Stromal cell of bone marrow (primary cell): ENCODE measurements around the gene VPS11.

Experiments used
- DNase-seq: peaks from one replicate; pipeline ENCODE4 v3.0.0-alpha.2; 2012; ENCODE audit warnings: low read depth

VPS11 gene

DNA sequence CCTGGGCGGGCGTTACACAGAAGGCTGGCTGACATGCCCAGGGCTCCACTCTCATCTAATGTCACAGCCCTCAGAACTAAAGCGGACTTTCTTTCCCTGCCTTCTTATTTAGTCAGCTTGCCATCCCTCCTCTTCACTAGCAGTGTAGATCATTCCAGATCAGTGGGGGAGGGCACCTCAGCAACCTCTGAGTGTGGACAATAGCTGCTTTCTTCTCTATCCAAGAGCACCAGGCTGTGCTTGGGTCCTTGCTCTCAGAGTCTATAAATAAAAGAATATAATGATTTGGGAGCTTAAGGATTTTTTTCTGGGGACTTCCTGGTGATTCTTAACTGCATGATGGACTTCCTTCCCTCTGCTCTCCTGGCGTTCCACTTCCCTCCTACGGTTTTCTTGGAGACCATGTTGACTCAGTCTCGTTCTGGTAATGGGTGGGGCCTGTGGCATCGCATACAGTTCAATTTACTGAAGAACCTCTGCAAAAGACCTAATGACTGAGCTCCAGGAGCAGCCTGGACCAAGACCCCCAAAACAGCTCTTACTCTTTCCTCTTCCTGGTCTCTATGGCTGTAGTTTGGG lies 14.2 kb downstream of the VPS11 start:
- DNase-seq, result no peak

GRCh38 chr11:119084663-119085436 lies 17.2 kb downstream of the VPS11 start, which contains the start of gene HMBS:
Gene HMBS (plus strand): TSS chr11:119084881. CDS start chr11:119085034, 153 bp downstream.
- peak; percentile 92 for DNase-seq

DNA sequence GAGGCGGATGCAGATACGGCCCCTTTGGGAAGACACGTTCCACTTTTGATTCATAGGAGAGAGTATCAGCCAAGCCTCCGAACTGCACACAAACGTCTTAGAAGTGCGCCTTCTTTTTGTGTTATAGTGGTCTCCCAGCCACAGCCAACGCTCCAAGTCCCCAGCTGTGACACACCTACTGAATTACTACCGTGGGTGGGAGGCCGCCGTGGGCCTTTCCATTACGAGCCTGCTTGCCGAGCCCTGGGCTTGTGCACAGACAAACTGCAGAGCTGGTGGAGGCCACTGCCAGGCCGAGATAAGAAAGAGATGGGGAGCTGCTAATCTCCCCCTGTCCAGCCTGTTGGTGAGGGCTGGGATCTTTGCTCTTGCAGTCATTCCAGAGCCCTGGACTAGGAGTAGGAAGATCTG lies 17.8 kb downstream of the VPS11 start:
- DNase-seq, result no peak

DNA sequence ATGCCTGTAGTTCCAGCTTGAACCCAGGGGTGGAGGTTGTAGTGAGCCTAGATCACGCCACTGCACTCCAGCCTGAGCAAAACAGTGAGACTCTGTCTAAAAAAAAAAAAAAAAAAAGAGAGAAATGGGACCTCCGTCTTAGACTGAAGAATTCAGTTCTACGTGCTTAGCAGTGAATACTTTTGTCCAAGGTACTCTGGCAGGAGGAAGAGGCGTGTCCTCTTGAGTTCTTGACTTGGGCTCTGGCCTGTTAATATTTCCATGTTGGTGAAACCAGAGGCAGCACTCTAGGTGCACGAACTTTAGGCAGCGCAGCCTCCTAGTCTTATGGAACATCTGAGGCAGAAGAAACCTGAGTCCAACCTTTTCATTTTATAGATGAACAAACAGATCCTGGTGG lies 19.5 kb downstream of the VPS11 start:
- DNase-seq, result no peak

DNA sequence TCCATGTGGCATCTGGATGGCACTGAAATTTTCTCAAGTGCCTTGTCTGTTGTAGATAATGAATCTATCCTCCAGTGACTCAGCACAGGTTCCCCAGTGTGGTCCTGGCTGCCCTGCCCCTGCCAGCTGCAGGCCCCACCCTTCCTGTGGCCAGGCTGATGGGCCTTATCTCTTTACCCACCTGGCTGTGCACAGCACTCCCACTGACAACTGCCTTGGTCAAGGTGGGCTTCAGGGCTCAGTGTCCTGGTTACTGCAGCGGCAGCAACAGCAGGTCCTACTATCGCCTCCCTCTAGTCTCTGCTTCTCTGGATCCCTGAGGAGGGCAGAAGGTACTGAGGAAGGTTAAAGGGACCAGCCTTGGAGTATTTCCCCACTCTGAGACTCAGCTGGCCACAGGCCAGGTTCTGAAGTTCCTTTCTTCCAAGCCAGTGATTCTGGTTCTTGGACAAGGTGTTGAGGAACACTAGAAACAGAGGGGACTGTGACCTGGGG lies 20.2 kb downstream of the VPS11 start:
- no peak for DNase-seq

- DNase-seq, result no peak
Measured at GRCh38 chr11:119088406-119088805, 20.8 kb downstream of the VPS11 start.

- DNase-seq, result no peak
Measured at GRCh38 chr11:119089319-119089718, 21.7 kb downstream of the VPS11 start.

DNA sequence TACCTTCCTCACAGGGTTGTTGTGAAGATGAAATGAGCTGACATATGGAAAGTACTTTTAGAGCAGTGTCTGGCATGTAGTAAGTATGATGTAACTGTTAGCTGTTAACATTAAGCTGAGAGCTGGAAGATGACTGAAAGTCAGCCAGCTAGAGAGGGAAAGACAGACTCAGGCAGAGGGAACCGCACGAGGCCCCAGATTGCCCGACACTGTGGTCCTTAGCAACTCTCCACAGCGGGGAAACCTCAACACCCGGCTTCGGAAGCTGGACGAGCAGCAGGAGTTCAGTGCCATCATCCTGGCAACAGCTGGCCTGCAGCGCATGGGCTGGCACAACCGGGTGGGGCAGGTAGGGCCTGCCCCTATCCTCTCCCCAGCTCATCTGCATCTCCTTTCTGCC lies 23.6 kb downstream of the VPS11 start:
- DNase-seq, result no peak

GRCh38 chr11:119091966-119092879 lies 24.6 kb downstream of the VPS11 start:
- no peak for DNase-seq

- no peak for DNase-seq
Measured at GRCh38 chr11:119092880-119093842, 25.5 kb downstream of the VPS11 start.

GRCh38 chr11:119093942-119094815 lies 26.6 kb downstream of the VPS11 start:
- peak; percentile 12 for DNase-seq

GRCh38 chr11:119094816-119095065 lies 27.1 kb downstream of the VPS11 start:
- DNase-seq, result peak; percentile 59

DNA sequence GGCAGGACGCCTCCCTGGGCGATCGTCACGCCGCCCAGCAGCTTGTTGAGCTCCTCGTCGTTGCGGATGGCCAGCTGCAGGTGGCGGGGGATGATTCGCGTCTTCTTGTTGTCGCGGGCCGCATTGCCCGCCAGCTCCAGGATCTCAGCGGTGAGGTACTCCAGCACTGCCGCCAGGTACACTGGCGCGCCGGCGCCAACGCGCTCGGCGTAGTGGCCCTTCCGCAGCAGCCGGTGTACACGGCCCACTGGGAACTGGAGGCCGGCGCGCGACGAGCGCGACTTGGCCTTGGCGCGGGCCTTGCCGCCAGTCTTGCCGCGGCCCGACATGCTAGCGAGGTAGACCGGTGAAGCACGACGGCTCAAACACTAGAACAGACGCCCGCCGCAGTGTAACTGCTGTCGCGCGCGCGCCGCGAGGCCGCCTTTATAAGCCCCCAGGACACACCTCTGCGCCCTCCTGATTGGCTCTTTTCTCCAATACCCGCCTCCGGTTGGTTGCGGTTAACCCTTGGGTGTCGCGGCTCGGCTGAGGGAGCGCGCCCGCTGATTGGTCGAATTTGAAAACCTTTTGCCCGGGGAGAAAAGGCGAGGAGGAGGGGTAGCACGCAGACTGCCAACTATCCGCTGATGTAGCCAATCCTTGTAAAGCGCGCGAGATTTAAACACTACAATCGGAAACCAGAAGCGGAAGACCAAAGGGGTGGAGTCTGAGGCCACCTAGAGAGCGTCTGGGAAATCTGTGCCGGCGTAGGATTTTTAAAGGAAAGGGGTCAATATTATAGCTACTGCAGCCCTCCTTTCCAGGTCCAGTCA lies 27.7 kb downstream of the VPS11 start:
- peak; percentile 99 for DNase-seq

DNA sequence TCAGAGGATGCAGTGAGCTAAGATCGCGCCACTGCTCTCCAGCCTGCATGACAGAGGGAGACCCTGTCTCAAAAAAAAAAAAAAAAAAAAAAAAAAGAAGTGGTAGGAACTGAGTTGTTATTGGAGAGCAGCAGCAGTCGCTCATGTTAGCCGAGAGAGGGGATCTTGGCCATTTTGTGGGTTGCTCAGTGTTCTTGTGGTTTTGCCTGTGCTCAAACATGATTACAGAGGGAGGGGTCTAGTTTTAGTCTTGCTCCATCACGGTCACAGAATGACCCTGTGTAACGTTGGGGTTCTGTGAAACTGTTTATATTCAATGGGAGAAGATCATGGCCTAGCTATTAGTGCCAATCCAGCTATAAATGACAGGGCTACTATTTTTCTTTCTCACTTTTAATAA lies 32.1 kb downstream of the VPS11 start:
- no peak for DNase-seq

DNA sequence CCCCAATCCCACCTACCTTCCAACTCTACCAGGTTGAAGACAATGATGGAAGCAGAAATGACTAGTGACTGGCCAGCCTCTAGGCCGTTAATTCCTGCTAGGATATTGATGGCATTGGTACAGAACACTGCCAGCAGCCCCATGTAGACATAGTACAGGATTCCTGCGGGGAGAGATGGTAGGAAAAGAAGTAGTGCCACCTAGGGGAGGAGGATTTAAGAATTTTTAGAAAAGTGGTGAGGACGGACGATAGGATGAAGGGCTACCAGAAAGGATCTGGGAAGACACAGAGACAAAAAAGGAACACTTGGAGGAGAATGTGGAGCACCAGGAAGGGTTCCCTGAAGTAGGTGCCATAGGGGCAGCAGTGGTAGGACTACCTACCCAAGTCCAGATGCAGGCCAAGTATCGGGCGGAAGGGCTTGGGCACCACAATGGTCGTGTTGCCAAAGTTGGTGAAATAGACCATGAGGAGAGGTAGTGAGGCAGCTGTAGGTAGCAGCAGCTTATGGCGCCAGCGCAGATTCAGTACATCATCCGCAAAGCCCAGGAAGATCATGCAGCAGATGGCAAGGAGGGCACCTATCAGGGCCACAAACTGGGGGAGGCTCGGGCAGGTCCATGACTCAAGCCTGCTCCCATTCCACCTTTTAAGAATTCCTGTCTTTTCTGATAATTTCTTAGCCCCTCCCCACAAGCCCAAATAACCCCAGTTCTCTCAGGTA lies 32.8 kb downstream of the VPS11 start:
- peak; percentile 26 for DNase-seq

GRCh38 chr11:119100994-119101758 lies 33.6 kb downstream of the VPS11 start:
- no peak for DNase-seq

GRCh38 chr11:119101759-119102423 lies 34.3 kb downstream of the VPS11 start, which contains the start of gene DPAGT1:
Gene DPAGT1 (minus strand): TSS chr11:119101853. CDS start chr11:119101655, 198 bp downstream.
- DNase-seq, result peak; percentile 96
